HepG2 (cell line): ENCODE data around the gene U2SURP. TPM values are rescaled to one million over a fixed set of nuclear protein-coding genes. Genes with fewer than 3 reads are reported as not detected.

Experiments
- AHR ChIP-seq: IDR thresholded peaks from 2 replicates; pipeline ENCODE4 v1.6.1; 2018; ENCODE audit warnings: missing genetic modification reagents, missing compliant biosample characterization
- AKAP8 ChIP-seq: sonication (generic); formaldehyde crosslinking; IDR thresholded peaks from 2 replicates; pipeline ENCODE4 v1.5.1; 2020; ENCODE audit warnings: mild to moderate bottlenecking, missing genetic modification reagents
- CENPX ChIP-seq: sonication (generic); formaldehyde crosslinking; IDR thresholded peaks from 2 replicates; pipeline ENCODE4 v1.9.0; 2021; ENCODE audit warnings: mild to moderate bottlenecking, missing genetic modification reagents, moderate library complexity
- CHD4 ChIP-seq: fragments of 200-600 bp; sonication (generic); IDR thresholded peaks from 2 replicates; pipeline ENCODE4 v1.7.0; 2017; ENCODE audit warnings: mild to moderate bottlenecking, low read length, borderline replicate concordance
- FOXA1 ChIP-seq, 2 experiments: fragments of 450-650 bp in 1 of 2; sonication (generic) in 1 of 2; formaldehyde crosslinking in 1 of 2; IDR thresholded peaks; 2 replicates each; pipeline versions ENCODE4 v1.4.0 to v1.6.1; 2016 to 2020; ENCODE audit warnings: missing genetic modification reagents in 1 of 2
- GATAD2A ChIP-seq: IDR thresholded peaks from 2 replicates; pipeline ENCODE4 v1.6.1; 2016
- HMG20A ChIP-seq: IDR thresholded peaks from 2 replicates; pipeline ENCODE4 v1.6.1; 2016; ENCODE audit warnings: borderline replicate concordance
- HNRNPH1 ChIP-seq: fragments of 200-400 bp; formaldehyde crosslinking; optimal IDR thresholded peaks from 2 replicates; pipeline ENCODE3; 2017; ENCODE audit warnings: mild to moderate bottlenecking, low read depth, low read length
- MYC ChIP-seq: sonication (generic); formaldehyde crosslinking; IDR thresholded peaks from 2 replicates; pipeline ENCODE4 v1.9.0; 2021; ENCODE audit warnings: missing genetic modification reagents, borderline replicate concordance
- RORA ChIP-seq: sonication (generic); formaldehyde crosslinking; IDR thresholded peaks from 2 replicates; pipeline ENCODE4 v1.5.0; 2020; ENCODE audit warnings: mild to moderate bottlenecking, missing genetic modification reagents, moderate library complexity
- ZFP90 ChIP-seq: sonication (generic); formaldehyde crosslinking; IDR thresholded peaks from 2 replicates; pipeline ENCODE4 v1.8.0; 2022; ENCODE audit warnings: missing genetic modification reagents, mild to moderate bottlenecking, inconsistent platforms, borderline replicate concordance
- ZNF296 ChIP-seq: sonication (generic); formaldehyde crosslinking; conservative IDR thresholded peaks from 2 replicates; pipeline ENCODE4 v1.5.0; 2020; ENCODE audit warnings: mild to moderate bottlenecking, missing genetic modification reagents
- ZNF468 ChIP-seq: sonication (generic); formaldehyde crosslinking; IDR thresholded peaks from 2 replicates; pipeline ENCODE4 v1.8.0; 2022; ENCODE audit warnings: mild to moderate bottlenecking, moderate library complexity, missing genetic modification reagents
- ZSCAN29 ChIP-seq: sonication (generic); formaldehyde crosslinking; conservative IDR thresholded peaks from 2 replicates; pipeline ENCODE4 v1.4.0; 2020; ENCODE audit warnings: mild to moderate bottlenecking, missing genetic modification reagents
- ZSCAN30 ChIP-seq: sonication (generic); formaldehyde crosslinking; IDR thresholded peaks from 2 replicates; pipeline ENCODE4 v1.5.0; 2020; ENCODE audit warnings: mild to moderate bottlenecking, missing genetic modification reagents
- polyA plus RNA-seq, 8 experiments: library from polyadenylated mRNA; depleted of rRNA in 3 of 8; stranded (reverse) in 7 of 8; unstranded in 1 of 8; fragments of >200 nt; fragmentation: Illumina TruSeq in 4 of 8; extraction: Trizol in 4 of 8; gene quantifications; 2 replicates each; pipeline versions ENCODE4 v1.2.1 to v1.2.3, GENCODE V29; 2011 to 2016; ENCODE audit warnings: low read depth in 4 of 8, missing spikeins in 1 of 8, mixed read lengths in 1 of 8; ENCODE audit not compliant: insufficient read depth in 1 of 8
- total RNA-seq, 5 experiments: library from RNA; depleted of rRNA; stranded (reverse); fragments of >200 nt; fragmentation: Illumina TruSeq; extraction: Trizol; gene quantifications; 2 replicates each; pipeline ENCODE4 v1.2.3, GENCODE V29; 2016; ENCODE audit warnings: low read depth in 1 of 5
- TF ChIP-seq, protein P1 (sequence below): sonication (generic); formaldehyde crosslinking; IDR thresholded peaks from 2 replicates; pipeline ENCODE4 v1.4.0; 2020; ENCODE audit warnings: missing genetic modification reagents
- TF ChIP-seq, protein P2 (sequence below): sonication (generic); formaldehyde crosslinking; IDR thresholded peaks from 2 replicates; pipeline ENCODE4 v1.5.0; 2020; ENCODE audit warnings: missing genetic modification reagents, mild to moderate bottlenecking, borderline replicate concordance
- TF ChIP-seq, protein P3 (sequence below): sonication (generic); formaldehyde crosslinking; IDR thresholded peaks from 2 replicates; pipeline ENCODE4 v1.4.0; 2020; ENCODE audit warnings: missing genetic modification reagents; ENCODE audit errors: not compliant biosample characterization
- TF ChIP-seq, protein P4 (sequence below), 2 experiments: sonication (generic) in 1 of 2; formaldehyde crosslinking in 1 of 2; IDR thresholded peaks; 2 replicates each; pipeline versions ENCODE4 v1.5.1 to v1.6.1; 2011 to 2020; ENCODE audit warnings: borderline replicate concordance in 1 of 2, low read depth in 1 of 2, low read length in 1 of 2, mild to moderate bottlenecking in 1 of 2, missing genetic modification reagents in 1 of 2, moderate library complexity in 1 of 2
- TF ChIP-seq, protein P5 (sequence below): sonication (generic); formaldehyde crosslinking; conservative IDR thresholded peaks from 2 replicates; pipeline ENCODE4 v1.4.0; 2020; ENCODE audit warnings: missing genetic modification reagents
- TF ChIP-seq, protein P6 (sequence below): sonication (generic); formaldehyde crosslinking; IDR thresholded peaks from 2 replicates; pipeline ENCODE4 v1.9.0; 2021; ENCODE audit warnings: missing genetic modification reagents, mild to moderate bottlenecking, borderline replicate concordance

Gene U2SURP
- total and polyA plus RNA-seq, 2 of the 13 experiments (the other 11 are each of a cell fraction or from before 2014, with no cell fraction given): 55.9 to 173 TPM

DNA sequence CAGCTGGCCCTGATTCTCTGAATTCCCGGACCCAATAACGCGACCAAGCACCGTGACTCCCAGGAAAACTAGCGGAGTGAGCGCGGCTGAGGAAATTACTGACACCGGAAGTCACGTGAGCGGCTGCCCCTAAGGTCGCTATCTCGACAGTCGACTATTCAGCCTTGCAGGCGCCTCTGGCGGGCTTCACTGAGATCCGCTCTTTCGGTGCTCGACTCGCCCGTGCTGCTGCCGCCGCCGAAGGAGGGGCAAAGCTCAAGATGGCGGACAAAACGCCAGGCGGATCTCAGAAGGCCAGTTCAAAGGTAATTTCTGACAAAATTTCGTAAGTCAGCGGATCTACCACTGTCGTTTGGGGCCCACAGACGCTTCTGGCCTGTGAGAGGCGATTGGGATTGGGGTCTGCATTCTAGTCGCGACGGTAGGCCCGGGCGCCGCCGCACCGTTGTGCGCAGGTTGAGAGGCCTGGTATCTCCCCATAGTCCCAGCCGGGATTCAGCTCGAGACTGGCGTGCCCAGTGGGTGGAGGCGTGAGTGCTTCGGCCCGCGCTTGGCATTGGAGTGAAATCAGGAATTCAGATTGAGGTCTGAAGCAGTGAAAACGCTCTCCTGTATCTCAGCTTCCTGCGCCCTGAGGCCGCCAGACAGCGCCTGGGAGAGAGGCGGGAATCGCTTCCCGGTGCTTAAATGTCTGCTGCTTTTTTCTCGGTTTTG is at the start of gene U2SURP (continued):
- TF ChIP-seq, protein P1, sequence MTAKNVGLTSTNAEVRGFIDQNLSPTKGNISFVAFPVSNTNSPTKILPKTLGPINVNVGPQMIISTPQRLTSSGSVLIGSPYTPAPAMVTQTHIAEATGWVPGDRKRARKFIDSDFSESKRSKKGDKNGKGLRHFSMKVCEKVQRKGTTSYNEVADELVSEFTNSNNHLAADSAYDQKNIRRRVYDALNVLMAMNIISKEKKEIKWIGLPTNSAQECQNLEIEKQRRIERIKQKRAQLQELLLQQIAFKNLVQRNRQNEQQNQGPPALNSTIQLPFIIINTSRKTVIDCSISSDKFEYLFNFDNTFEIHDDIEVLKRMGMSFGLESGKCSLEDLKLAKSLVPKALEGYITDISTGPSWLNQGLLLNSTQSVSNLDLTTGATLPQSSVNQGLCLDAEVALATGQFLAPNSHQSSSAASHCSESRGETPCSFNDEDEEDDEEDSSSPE (CRISPR knock-in tag): peak; percentile 96
- TF ChIP-seq GATAD2A (CRISPR knock-in tag) (peak; percentile 90), HNRNPH1 (no peak), ZSCAN30 (CRISPR knock-in tag) (peak; percentile 69; the same call in 1 of the 2 replicates), ZFP90 (CRISPR knock-in tag) (peak; percentile 80; the same call in 1 of the 2 replicates), HMG20A (CRISPR knock-in tag) (peak; percentile 42; the same call in 1 of the 2 replicates), FOXA1 (IDR thresholded peaks at IDR 0.05) (no peak), FOXA1 (CRISPR knock-in tag; IDR thresholded peaks at IDR 0.05) (no peak), CENPX (CRISPR knock-in tag) (no peak), AHR (0 out of 2 replicates have a peak, but pooled peaks have one; percentile 50), MYC (CRISPR knock-in tag) (peak; percentile 83; the same call in 1 of the 2 replicates), ZNF296 (0 out of 2 replicates have a peak, but pooled peaks have one; percentile 73), CHD4 (no peak), AKAP8 (CRISPR knock-in tag) (no peak), RORA (CRISPR knock-in tag) (no peak), ZSCAN29 (CRISPR knock-in tag) (peak; percentile 76; the same call in 1 of the 2 replicates), ZNF468 (CRISPR knock-in tag) (no peak)
- TF ChIP-seq, protein P2, sequence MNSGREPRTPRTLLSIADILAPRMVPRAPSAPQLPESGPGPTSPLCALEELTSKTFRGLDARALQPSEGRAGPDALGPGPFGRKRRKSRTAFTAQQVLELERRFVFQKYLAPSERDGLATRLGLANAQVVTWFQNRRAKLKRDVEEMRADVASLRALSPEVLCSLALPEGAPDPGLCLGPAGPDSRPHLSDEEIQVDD (CRISPR knock-in tag): no peak
- TF ChIP-seq, protein P3, sequence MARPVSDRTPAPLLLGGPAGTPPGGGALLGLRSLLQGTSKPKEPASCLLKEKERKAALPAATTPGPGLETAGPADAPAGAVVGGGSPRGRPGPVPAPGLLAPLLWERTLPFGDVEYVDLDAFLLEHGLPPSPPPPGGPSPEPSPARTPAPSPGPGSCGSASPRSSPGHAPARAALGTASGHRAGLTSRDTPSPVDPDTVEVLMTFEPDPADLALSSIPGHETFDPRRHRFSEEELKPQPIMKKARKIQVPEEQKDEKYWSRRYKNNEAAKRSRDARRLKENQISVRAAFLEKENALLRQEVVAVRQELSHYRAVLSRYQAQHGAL: no peak
- TF ChIP-seq, protein P4, sequence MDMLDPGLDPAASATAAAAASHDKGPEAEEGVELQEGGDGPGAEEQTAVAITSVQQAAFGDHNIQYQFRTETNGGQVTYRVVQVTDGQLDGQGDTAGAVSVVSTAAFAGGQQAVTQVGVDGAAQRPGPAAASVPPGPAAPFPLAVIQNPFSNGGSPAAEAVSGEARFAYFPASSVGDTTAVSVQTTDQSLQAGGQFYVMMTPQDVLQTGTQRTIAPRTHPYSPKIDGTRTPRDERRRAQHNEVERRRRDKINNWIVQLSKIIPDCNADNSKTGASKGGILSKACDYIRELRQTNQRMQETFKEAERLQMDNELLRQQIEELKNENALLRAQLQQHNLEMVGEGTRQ (IDR thresholded peaks at IDR 0.05; ENCODE audit: low read depth, low read length): peak; percentile 96
- TF ChIP-seq, protein P4 (CRISPR knock-in tag; IDR thresholded peaks at IDR 0.05; ENCODE audit: borderline replicate concordance): peak; percentile 98
- TF ChIP-seq, protein P5, sequence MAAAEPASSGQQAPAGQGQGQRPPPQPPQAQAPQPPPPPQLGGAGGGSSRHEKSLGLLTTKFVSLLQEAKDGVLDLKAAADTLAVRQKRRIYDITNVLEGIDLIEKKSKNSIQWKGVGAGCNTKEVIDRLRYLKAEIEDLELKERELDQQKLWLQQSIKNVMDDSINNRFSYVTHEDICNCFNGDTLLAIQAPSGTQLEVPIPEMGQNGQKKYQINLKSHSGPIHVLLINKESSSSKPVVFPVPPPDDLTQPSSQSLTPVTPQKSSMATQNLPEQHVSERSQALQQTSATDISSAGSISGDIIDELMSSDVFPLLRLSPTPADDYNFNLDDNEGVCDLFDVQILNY: peak; percentile 66; the same call in 1 of the 2 replicates
- TF ChIP-seq, protein P6, sequence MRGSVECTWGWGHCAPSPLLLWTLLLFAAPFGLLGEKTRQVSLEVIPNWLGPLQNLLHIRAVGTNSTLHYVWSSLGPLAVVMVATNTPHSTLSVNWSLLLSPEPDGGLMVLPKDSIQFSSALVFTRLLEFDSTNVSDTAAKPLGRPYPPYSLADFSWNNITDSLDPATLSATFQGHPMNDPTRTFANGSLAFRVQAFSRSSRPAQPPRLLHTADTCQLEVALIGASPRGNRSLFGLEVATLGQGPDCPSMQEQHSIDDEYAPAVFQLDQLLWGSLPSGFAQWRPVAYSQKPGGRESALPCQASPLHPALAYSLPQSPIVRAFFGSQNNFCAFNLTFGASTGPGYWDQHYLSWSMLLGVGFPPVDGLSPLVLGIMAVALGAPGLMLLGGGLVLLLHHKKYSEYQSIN (CRISPR knock-in tag): no peak
